ENCODE data around the gene NDST1. TPM values are rescaled to one million over a fixed set of nuclear protein-coding genes. Genes with fewer than 3 reads are reported as not detected.

NDST1 gene
- total RNA-seq, 2 donors from 2014 or later: 3.4 to 3.5 TPM

- Mint-ChIP-seq H3K36me3 (ENCODE audit: insufficient read depth in 2 of 2) (no peaks in the 10 kb centered on the region), H3K27ac (no peak overlapping the region), H3K4me1 (ENCODE audit: low read depth) (no peaks in the 10 kb centered on the region), H3K9me3 (no peaks in the 10 kb centered on the region), H3K4me3 (no peak overlapping the region), H3K27me3 (ENCODE audit: low read depth) (peaks cover 7% of the 10 kb centered on the region)
- ATAC-seq (replicated peaks in 1 of 2) (no peak), DNase-seq (no peak)
Measured at GRCh38 chr5:150582241-150583109, 74.5 kb downstream of the NDST1 start.

- no peaks in the 10 kb centered on the region for H3K4me1 Mint-ChIP-seq (ENCODE audit: low read depth)
- DNase-seq (no peak), ATAC-seq (replicated peaks in 1 of 2) (no peak)
- no peak overlapping the region for H3K27ac Mint-ChIP-seq
- H3K27me3 Mint-ChIP-seq (ENCODE audit: low read depth): peaks cover 7% of the 10 kb centered on the region
- no peak overlapping the region for H3K4me3 Mint-ChIP-seq
- H3K36me3 Mint-ChIP-seq (ENCODE audit: insufficient read depth in 2 of 2): no peaks in the 10 kb centered on the region
- no peaks in the 10 kb centered on the region for H3K9me3 Mint-ChIP-seq
Measured at GRCh38 chr5:150583541-150584225, 75.8 kb downstream of the NDST1 start.

GRCh38 chr5:150584556-150585335 is 76.8 kb downstream of the NDST1 start:
- DNase-seq (no peak), ATAC-seq (replicated peaks in 1 of 2) (no peak)
- H3K36me3 Mint-ChIP-seq (ENCODE audit: insufficient read depth in 2 of 2): no peaks in the 10 kb centered on the region
- H3K9me3 Mint-ChIP-seq: no peaks in the 10 kb centered on the region
- no peaks in the 10 kb centered on the region for H3K4me1 Mint-ChIP-seq (ENCODE audit: low read depth)
- peaks cover 7% of the 10 kb centered on the region for H3K27me3 Mint-ChIP-seq (ENCODE audit: low read depth)
- no peak overlapping the region for H3K27ac Mint-ChIP-seq
- no peak overlapping the region for H3K4me3 Mint-ChIP-seq

GRCh38 chr5:150585781-150586341 is 77.9 kb downstream of the NDST1 start:
- no peak for DNase-seq
- Mint-ChIP-seq H3K9me3 (no peaks in the 10 kb centered on the region), H3K4me3 (no peak overlapping the region), H3K36me3 (ENCODE audit: insufficient read depth in 2 of 2) (no peaks in the 10 kb centered on the region), H3K27me3 (ENCODE audit: low read depth) (peaks cover 7% of the 10 kb centered on the region), H3K4me1 (ENCODE audit: low read depth) (no peaks in the 10 kb centered on the region), H3K27ac (no peak overlapping the region)
- ATAC-seq (replicated peaks in 1 of 2): no peak

GRCh38 chr5:150587016-150587415 is 79.1 kb downstream of the NDST1 start:
- ATAC-seq (replicated peaks in 1 of 2) (no peak), DNase-seq (no peak)
- Mint-ChIP-seq H3K4me1 (ENCODE audit: low read depth) (no peaks in the 10 kb centered on the region), H3K9me3 (no peaks in the 10 kb centered on the region), H3K27me3 (ENCODE audit: low read depth) (peaks cover 2% of the 10 kb centered on the region), H3K27ac (no peak overlapping the region), H3K36me3 (ENCODE audit: insufficient read depth in 2 of 2) (no peaks in the 10 kb centered on the region), H3K4me3 (no peak overlapping the region)

- no peak for DNase-seq
- Mint-ChIP-seq H3K36me3 (ENCODE audit: insufficient read depth in 2 of 2) (no peaks in the 10 kb centered on the region), H3K27ac (no peak overlapping the region), H3K27me3 (ENCODE audit: low read depth) (no peaks in the 10 kb centered on the region), H3K4me3 (no peak overlapping the region), H3K4me1 (ENCODE audit: low read depth) (no peaks in the 10 kb centered on the region), H3K9me3 (no peaks in the 10 kb centered on the region)
- ATAC-seq (replicated peaks in 1 of 2): no peak
Measured at GRCh38 chr5:150587856-150588595, 80.1 kb downstream of the NDST1 start.

- DNase-seq (no peak), ATAC-seq (replicated peaks in 1 of 2) (no peak)
- Mint-ChIP-seq H3K27ac (no peak overlapping the region), H3K27me3 (ENCODE audit: low read depth) (no peaks in the 10 kb centered on the region), H3K4me3 (no peak overlapping the region), H3K4me1 (ENCODE audit: low read depth) (no peaks in the 10 kb centered on the region), H3K9me3 (no peaks in the 10 kb centered on the region), H3K36me3 (ENCODE audit: insufficient read depth in 2 of 2) (no peaks in the 10 kb centered on the region)
Measured at GRCh38 chr5:150588596-150588890, 80.6 kb downstream of the NDST1 start.

GRCh38 chr5:150589862-150590601 is 82.1 kb downstream of the NDST1 start:
- DNase-seq (peak in 1 of 2 donors; percentile 3), ATAC-seq (replicated peaks in 1 of 2) (peak; percentile 22 to 64)
- Mint-ChIP-seq H3K4me3 (no peak overlapping the region), H3K36me3 (ENCODE audit: insufficient read depth in 2 of 2) (no peaks in the 10 kb centered on the region), H3K27ac (no peak overlapping the region), H3K27me3 (ENCODE audit: low read depth) (no peaks in the 10 kb centered on the region), H3K4me1 (ENCODE audit: low read depth) (no peaks in the 10 kb centered on the region), H3K9me3 (no peaks in the 10 kb centered on the region)

GRCh38 chr5:150590979-150591695 is 83.2 kb downstream of the NDST1 start:
- no peaks in the 10 kb centered on the region for H3K27me3 Mint-ChIP-seq (ENCODE audit: low read depth)
- no peaks in the 10 kb centered on the region for H3K36me3 Mint-ChIP-seq (ENCODE audit: insufficient read depth in 2 of 2)
- H3K4me3 Mint-ChIP-seq: no peak overlapping the region
- no peak overlapping the region for H3K27ac Mint-ChIP-seq
- no peak for ATAC-seq (replicated peaks in 1 of 2)
- no peak for DNase-seq
- no peaks in the 10 kb centered on the region for H3K4me1 Mint-ChIP-seq (ENCODE audit: low read depth)
- H3K9me3 Mint-ChIP-seq: no peaks in the 10 kb centered on the region

GRCh38 chr5:150593593-150593992 is 85.7 kb downstream of the NDST1 start:
- Mint-ChIP-seq H3K9me3 (no peaks in the 10 kb centered on the region), H3K4me1 (ENCODE audit: low read depth) (no peaks in the 10 kb centered on the region), H3K27me3 (ENCODE audit: low read depth) (no peaks in the 10 kb centered on the region), H3K4me3 (no peak overlapping the region), H3K27ac (no peak overlapping the region), H3K36me3 (ENCODE audit: insufficient read depth in 2 of 2) (no peaks in the 10 kb centered on the region)
- DNase-seq: no peak
- ATAC-seq (replicated peaks in 1 of 2): no peak

GRCh38 chr5:150593996-150594395 is 86.1 kb downstream of the NDST1 start:
- no peak for DNase-seq
- Mint-ChIP-seq H3K9me3 (no peaks in the 10 kb centered on the region), H3K36me3 (ENCODE audit: insufficient read depth in 2 of 2) (no peaks in the 10 kb centered on the region)

More at GRCh38 chr5:150593996-150594395, 86.1 kb downstream of the NDST1 start:
- no peak for ATAC-seq (replicated peaks in 1 of 2)
- no peaks in the 10 kb centered on the region for H3K27me3 Mint-ChIP-seq (ENCODE audit: low read depth)
- H3K4me3 Mint-ChIP-seq: no peak overlapping the region
- H3K27ac Mint-ChIP-seq: no peak overlapping the region
- H3K4me1 Mint-ChIP-seq (ENCODE audit: low read depth): no peaks in the 10 kb centered on the region

All from activated T-cell treated with anti-CD3 and anti-CD28 coated beads, Interleukin-2, amount 50 U/mL, for 72 hours (primary cell).